Measurements from ENCODE around the gene PYGL.

DNA sequence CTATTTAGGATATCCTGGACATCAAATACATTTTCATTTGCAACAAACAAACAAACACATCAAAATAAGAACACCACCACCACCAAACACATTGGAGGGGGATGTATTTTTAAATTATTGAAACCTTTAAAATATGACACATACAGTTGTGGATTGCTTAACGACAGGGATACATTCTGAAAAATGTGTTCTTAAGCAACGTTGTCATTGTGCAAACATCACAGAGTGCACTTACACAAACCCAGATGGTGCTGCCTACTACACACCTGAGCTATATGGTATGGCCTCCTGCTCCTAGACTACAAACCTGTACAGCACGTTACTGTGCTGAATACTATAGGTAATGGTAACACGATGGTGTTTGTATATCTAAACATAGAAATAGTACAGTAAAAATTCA is 19.4 kb downstream of the PYGL start:
- TF ChIP-seq, protein P1, sequence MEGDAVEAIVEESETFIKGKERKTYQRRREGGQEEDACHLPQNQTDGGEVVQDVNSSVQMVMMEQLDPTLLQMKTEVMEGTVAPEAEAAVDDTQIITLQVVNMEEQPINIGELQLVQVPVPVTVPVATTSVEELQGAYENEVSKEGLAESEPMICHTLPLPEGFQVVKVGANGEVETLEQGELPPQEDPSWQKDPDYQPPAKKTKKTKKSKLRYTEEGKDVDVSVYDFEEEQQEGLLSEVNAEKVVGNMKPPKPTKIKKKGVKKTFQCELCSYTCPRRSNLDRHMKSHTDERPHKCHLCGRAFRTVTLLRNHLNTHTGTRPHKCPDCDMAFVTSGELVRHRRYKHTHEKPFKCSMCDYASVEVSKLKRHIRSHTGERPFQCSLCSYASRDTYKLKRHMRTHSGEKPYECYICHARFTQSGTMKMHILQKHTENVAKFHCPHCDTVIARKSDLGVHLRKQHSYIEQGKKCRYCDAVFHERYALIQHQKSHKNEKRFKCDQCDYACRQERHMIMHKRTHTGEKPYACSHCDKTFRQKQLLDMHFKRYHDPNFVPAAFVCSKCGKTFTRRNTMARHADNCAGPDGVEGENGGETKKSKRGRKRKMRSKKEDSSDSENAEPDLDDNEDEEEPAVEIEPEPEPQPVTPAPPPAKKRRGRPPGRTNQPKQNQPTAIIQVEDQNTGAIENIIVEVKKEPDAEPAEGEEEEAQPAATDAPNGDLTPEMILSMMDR (IDR thresholded peaks at IDR 0.05), result no peak
- TF ChIP-seq POLR2AphosphoS5 (IDR thresholded peaks at IDR 0.05), result no peak

Measured in gastroesophageal sphincter (tissue), 3 donors.